ENCODE data around the gene IFNL4. TPM values are rescaled to one million over a fixed set of nuclear protein-coding genes. Genes with fewer than 3 reads are reported as not detected.

IFNL4 gene
- total and polyA plus RNA-seq, 8 donors, result not detected

GRCh38 chr19:39263912-39264305 is 15.3 kb upstream of the IFNL4 start:
- Histone ChIP-seq H3K27ac (no peak overlapping the region), H3K4me1 (peaks cover 3 to 8% of the 10 kb centered on the region in 2 donors), H3K27me3 (peaks cover 53 to 74% of the 10 kb centered on the region in 2 donors), H3K36me3 (no peaks in the 10 kb centered on the region), H3K4me3 (no peak overlapping the region), H3K9me3 (no peaks in the 10 kb centered on the region)
- DNase-seq, result no peak
- ATAC-seq, result no peak
- intact Hi-C loops (cut with DNase I), result no loop called here
- TF ChIP-seq CTCF (IDR thresholded peaks at IDR 0.05), result no peak

- no peak for TF ChIP-seq CTCF (IDR thresholded peaks at IDR 0.05)
- H3K27me3 ChIP-seq, result peaks cover 53 to 73% of the 10 kb centered on the region in 2 donors
Observed at GRCh38 chr19:39262496-39262895, 13.8 kb upstream of the IFNL4 start.

GRCh38 chr19:39261704-39262103 is 13.0 kb upstream of the IFNL4 start:
- intact Hi-C loops (cut with DNase I), result no loop called here
- no peak for TF ChIP-seq CTCF (IDR thresholded peaks at IDR 0.05)
- H3K4me3 ChIP-seq, result no peak overlapping the region

More at GRCh38 chr19:39262496-39262895, 13.8 kb upstream of the IFNL4 start:
- H3K36me3 ChIP-seq, result no peaks in the 10 kb centered on the region
- H3K4me1 ChIP-seq, result peaks cover 3 to 8% of the 10 kb centered on the region in 2 donors
- no peak overlapping the region for H3K27ac ChIP-seq
- DNase-seq (no peak), ATAC-seq (no peak)
- intact Hi-C loops (cut with DNase I), result no loop called here
- H3K4me3 ChIP-seq, result no peak overlapping the region
- H3K9me3 ChIP-seq, result no peaks in the 10 kb centered on the region

GRCh38 chr19:39257227-39257626 is 8.6 kb upstream of the IFNL4 start:
- TF ChIP-seq CTCF (IDR thresholded peaks at IDR 0.05), result no peak
- no peak for DNase-seq
- Histone ChIP-seq H3K9me3 (no peaks in the 10 kb centered on the region), H3K27me3 (peaks cover 18 to 47% of the 10 kb centered on the region in 2 donors), H3K36me3 (no peaks in the 10 kb centered on the region), H3K4me1 (no peaks in the 10 kb centered on the region), H3K4me3 (no peak overlapping the region), H3K27ac (no peak overlapping the region)
- intact Hi-C loops (cut with DNase I), result no loop called here
- ATAC-seq, result no peak

More at GRCh38 chr19:39261704-39262103, 13.0 kb upstream of the IFNL4 start:
- ATAC-seq (no peak), DNase-seq (no peak)
- Histone ChIP-seq H3K36me3 (no peaks in the 10 kb centered on the region), H3K9me3 (no peaks in the 10 kb centered on the region), H3K27me3 (peaks cover 53 to 70% of the 10 kb centered on the region in 2 donors), H3K4me1 (peaks cover 3 to 8% of the 10 kb centered on the region in 2 donors), H3K27ac (no peak overlapping the region)

GRCh38 chr19:39254531-39255345 is 6.1 kb upstream of the IFNL4 start:
- no peaks in the 10 kb centered on the region for H3K36me3 ChIP-seq
- ATAC-seq, result no peak
- no peak overlapping the region for H3K4me3 ChIP-seq
- H3K9me3 ChIP-seq, result no peaks in the 10 kb centered on the region
- intact Hi-C loops (cut with DNase I), result no loop called here
- no peak for DNase-seq
- H3K4me1 ChIP-seq, result no peaks in the 10 kb centered on the region
- no peak overlapping the region for H3K27ac ChIP-seq
- H3K27me3 ChIP-seq, result peaks cover 4 to 34% of the 10 kb centered on the region in 2 donors
- no peak for TF ChIP-seq CTCF (IDR thresholded peaks at IDR 0.05)

All from left lung (tissue), 10 donors.